Measurements from ENCODE around the gene RIPPLY3. TPM values are rescaled to one million over a fixed set of nuclear protein-coding genes. Genes with fewer than 3 reads are reported as not detected.
"Not testable (repeated sequence)": the region's sequence is repeated elsewhere in the genome, so short reads cannot be mapped to it uniquely, and the experiment has no call there.

Gene RIPPLY3
- total RNA-seq, 1 donor from 2014 or later, result 0.44 TPM

GRCh38 chr21:37045149-37045548 lies 38.6 kb downstream of the RIPPLY3 start:
- DNase-seq, result no peak
- H3K4me3 ChIP-seq, result no peak overlapping the region
- H3K4me1 ChIP-seq, result no peaks in the 10 kb centered on the region
- TF ChIP-seq CTCF (IDR thresholded peaks at IDR 0.05), result no peak
- no peaks in the 10 kb centered on the region for H3K9me3 ChIP-seq
- intact Hi-C loops (cut with DNase I), result no loop called here
- H3K27me3 ChIP-seq (ENCODE audit: low read depth), result no peaks in the 10 kb centered on the region
- no peak for ATAC-seq
- H3K36me3 ChIP-seq, result no peaks in the 10 kb centered on the region
- no peak overlapping the region for H3K27ac ChIP-seq

- Histone ChIP-seq H3K36me3 (no peaks in the 10 kb centered on the region), H3K9me3 (no peaks in the 10 kb centered on the region), H3K27me3 (ENCODE audit: low read depth) (no peaks in the 10 kb centered on the region), H3K27ac (no peak overlapping the region), H3K4me1 (no peaks in the 10 kb centered on the region), H3K4me3 (no peak overlapping the region)
- TF ChIP-seq CTCF (IDR thresholded peaks at IDR 0.05), result no peak
- intact Hi-C loops (cut with DNase I), result no loop called here
- DNase-seq (no peak), ATAC-seq (no peak)
Measured at GRCh38 chr21:37045556-37045955, 39.1 kb downstream of the RIPPLY3 start.

GRCh38 chr21:37047079-37047478 lies 40.6 kb downstream of the RIPPLY3 start:
- Histone ChIP-seq H3K4me1 (no peaks in the 10 kb centered on the region), H3K27me3 (ENCODE audit: low read depth) (no peaks in the 10 kb centered on the region), H3K27ac (no peak overlapping the region), H3K9me3 (no peaks in the 10 kb centered on the region), H3K36me3 (no peaks in the 10 kb centered on the region), H3K4me3 (no peak overlapping the region)
- DNase-seq (no peak), ATAC-seq (no peak)
- TF ChIP-seq CTCF (IDR thresholded peaks at IDR 0.05), result no peak
- intact Hi-C loops (cut with DNase I), result no loop called here

- intact Hi-C loops (cut with DNase I); H3K4me3 ChIP-seq; H3K9me3 ChIP-seq; H3K36me3 ChIP-seq; ATAC-seq; H3K27ac ChIP-seq; H3K27me3 ChIP-seq (ENCODE audit: low read depth); H3K4me1 ChIP-seq; DNase-seq: not testable (repeated sequence)
Measured at GRCh38 chr21:37049741-37050140, 43.2 kb downstream of the RIPPLY3 start.

GRCh38 chr21:37055271-37055855 lies 48.9 kb downstream of the RIPPLY3 start:
- H3K36me3 ChIP-seq, result no peaks in the 10 kb centered on the region
- no peak for ATAC-seq
- H3K4me3 ChIP-seq, result no peak overlapping the region
- intact Hi-C loops (cut with DNase I), result no loop called here
- no peaks in the 10 kb centered on the region for H3K9me3 ChIP-seq
- no peak for DNase-seq
- no peak overlapping the region for H3K27ac ChIP-seq
- no peaks in the 10 kb centered on the region for H3K27me3 ChIP-seq (ENCODE audit: low read depth)
- H3K4me1 ChIP-seq, result no peaks in the 10 kb centered on the region
- no peak for TF ChIP-seq CTCF (IDR thresholded peaks at IDR 0.05)

GRCh38 chr21:37057614-37058013 lies 51.1 kb downstream of the RIPPLY3 start:
- Histone ChIP-seq H3K27me3 (ENCODE audit: low read depth) (no peaks in the 10 kb centered on the region), H3K27ac (no peak overlapping the region), H3K4me3 (no peak overlapping the region), H3K4me1 (no peaks in the 10 kb centered on the region), H3K9me3 (no peaks in the 10 kb centered on the region), H3K36me3 (no peaks in the 10 kb centered on the region)
- no peak for ATAC-seq
- TF ChIP-seq CTCF (IDR thresholded peaks at IDR 0.05), result no peak
- no peak for DNase-seq
- intact Hi-C loops (cut with DNase I), result no loop called here

All from lower lobe of right lung (tissue), 2 donors.